ENCODE data around the gene DDX39A.
"Not testable (repeated sequence)": the region's sequence is repeated elsewhere in the genome, so short reads cannot be mapped to it uniquely, and the experiment has no call there.

Gene DDX39A

DNA sequence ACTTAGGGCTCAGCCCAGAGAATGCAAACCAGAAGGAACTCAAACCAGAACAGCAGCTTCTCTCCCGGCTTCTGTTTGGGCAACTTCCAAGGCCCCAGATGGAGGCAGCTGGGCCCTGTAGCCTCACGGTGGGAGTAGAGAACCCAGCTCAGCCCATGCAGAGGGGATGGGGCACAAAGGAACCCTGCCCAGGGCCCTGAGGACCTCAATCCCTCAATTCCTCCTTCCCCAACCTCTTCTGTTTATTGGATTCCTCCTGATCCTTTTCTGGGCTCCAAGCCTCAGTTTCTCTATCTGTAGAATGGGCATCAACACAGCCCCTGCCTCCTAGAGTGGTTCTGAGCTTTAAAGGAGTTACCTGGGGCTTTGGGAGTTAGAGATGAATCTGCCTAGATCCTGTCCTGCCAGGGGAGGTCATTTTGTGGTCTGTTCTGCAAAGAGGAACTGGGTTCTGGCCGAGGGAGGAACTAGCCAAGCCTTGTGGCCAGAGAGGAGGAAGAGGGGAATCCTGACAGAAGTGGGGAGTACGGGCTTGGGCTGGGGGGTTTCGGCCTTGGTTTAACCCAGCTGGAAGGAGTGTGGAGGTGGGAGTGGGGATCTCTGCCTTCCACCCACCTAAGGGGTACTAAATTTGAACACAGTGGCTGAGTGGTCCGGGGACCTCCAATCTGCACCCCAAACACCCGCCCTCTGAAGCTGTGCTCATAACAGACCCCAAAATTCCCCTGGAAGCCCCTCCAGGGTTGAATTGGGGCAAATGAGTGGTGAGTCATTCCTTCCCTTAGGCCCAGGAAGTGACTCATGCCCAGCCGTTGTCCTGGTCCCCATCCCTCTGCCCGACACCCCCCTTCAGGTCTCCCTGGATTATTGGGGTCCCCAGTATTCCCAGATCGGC, 35.2 kb downstream of the DDX39A start:
- DNase-seq = peak; percentile 76

DNA sequence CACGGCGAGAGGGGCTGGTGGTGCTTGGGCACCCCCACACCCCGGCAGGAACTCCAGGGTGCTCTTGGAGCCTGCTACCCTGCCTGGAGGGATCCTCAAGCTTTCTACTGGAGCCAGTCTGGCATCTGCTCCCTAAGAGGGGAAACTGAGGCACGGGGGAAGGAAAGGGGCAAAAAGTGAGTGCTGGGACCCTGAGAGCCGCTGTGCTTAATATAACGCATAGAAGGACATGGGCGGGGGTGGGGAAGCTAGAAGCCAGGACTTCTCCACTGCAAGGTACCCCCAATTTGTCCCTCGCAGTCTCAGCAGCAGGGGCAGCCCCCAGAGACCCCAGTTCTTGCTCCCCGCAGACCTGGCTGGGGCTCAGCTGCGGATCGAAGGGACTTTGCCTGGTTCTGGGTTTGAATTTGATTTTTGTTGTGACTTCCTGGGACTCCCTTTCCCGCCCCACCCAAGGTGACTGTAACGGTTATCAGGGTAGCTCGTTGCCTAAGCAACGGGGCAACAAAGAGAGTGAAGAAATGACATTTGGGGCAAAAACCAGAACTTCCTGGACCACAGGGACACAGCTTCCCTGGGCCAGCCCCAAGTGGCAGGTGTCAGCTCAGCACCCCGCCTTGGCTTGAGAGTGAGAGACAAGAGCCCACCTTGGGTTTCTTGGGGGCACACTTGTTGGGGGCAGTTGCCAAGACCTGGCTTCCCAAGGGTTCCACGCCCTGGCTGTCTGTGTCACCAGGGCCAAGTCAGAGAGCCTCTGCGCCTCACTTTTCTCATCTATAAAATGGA, 37.3 kb downstream of the DDX39A start:
- peak; percentile 80 for DNase-seq

DNA sequence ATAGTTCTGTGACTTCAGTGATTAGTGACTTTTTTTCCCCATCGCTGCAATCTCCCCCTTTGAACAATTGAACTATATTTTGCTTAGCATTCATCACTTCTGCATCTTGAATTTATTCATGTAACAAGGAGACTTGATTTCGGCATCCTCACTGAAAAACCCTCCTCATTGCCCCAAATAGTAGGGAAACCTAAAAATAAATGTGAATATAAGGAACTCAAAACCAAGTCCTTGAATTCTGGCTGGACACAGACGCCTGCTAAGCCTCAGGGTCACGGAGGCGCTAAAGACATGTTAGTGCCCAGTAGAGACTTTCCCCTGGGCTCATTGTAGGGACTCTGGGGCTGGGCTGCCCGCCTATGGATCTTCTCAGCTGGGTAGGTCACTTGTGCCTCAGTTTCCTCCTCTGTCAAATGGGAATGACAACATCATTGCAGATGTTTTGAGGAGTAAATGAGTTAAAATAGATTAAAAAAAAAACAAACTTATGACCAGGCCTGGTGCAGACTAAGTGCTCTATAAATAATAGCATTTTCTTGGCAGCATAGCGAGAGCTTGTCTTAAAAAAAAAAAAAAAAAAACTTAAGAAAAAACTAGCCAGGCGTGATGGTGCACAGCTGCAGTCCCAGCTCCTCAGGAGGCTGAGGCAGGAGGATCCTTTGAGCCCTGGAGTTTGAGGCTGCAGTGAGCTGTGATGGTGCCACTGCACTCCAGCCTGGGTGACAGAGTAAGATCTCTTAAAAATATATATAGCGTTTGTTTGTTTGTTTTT, 39.7 kb downstream of the DDX39A start:
- no peak for DNase-seq

DNA sequence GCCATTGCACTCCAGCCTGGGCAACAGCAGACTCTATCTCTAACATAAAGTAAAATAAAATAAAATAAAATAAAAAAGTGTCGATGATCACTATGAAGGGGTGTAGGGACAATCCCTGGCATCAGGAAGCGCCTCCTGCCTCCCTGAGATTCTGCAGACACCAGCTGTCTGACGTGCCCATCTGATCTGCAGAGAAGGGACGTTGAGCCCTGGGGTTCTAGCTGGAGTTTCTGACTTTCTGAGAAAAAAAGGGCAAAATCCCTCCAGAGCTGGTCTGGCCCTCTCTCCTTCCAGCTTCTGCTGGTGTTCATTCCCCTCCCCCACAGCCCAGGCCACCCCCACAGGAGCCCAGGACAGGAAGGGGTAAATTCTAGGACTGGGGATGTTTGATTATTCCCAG, 40.3 kb downstream of the DDX39A start:
- no peak for DNase-seq

DNA sequence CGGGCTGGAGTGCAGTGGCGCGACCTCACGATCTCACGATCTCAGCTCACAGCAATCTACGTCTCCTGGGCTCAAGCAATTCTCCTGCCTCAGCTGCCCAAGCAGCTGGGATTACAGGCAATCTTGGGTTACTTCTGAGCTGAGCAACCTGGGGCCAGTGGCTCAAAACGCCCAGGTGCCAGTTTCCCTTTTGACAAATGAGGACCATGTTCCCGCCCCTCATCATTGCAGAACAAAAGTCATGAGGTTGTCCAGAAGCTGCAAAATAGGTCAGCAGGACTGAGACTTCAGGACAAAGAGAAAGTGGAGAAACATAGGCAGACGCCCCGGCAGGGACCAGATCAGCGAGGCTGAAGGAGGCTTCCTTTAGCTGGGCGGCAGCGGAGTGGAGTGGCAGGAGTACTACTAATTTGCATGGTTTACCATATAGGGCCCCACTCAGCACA, 41.2 kb downstream of the DDX39A start:
- DNase-seq = no peak

DNA sequence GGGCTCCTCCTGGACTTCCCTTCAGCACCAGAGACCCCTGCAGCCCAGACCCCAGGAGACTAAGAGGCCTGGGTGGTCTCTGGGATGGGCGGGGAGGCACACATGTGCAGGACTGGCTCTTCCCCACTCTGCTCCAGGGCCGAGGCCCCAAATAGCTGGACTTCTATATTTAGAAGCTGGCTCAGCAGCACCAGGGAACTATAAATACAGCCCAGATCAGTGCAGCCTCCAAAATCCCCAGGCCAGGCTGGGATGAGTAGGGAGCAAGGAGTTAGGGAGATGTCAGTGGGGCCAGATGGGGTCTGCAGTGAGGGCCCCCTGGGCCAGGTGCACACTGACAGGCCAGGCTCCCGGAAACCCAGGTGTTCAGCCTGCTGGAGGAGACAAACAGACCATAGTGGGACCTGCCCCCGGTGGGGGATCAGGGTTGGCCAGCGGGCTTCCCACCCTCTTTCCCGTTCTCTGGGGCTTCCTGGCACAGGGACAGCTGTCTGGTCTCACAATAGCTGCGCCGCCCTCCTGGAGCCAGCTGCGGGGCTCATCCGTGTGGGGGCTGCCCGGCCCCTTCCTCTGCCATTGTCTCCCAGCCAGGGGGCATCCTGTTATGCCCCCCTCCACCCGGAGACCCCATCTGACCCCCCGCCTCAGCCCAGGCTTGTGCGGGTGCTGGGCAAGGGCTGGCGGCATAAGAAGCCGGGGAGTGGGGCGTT, 43.4 kb downstream of the DDX39A start:
- DNase-seq = no peak

DNA sequence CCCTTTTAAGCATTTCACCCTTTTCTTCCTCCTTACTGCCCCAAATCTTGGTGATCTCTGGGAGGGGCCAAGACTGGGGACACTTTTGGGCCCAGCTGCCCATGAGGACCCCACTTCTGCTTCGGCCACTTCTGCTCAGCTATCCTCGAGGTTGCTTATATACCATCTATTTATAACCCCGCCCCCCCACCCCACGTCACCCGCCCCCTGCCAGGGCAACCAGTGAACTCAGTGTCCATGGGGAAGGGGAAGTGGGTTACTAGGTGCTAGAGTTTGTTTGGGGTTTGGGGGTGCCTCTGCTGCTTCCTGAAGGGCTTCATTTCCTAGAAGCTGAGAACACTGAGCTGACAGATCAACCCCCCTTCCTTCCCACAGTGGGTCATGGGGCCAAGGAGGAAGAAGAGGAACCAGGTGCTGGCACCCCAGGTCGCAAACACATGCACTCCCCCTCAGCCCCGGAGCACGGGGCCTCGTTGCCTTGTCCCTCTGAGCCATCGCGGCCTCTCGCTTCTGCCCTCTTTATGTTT, 44.0 kb downstream of the DDX39A start:
- DNase-seq = peak; percentile 75

DNA sequence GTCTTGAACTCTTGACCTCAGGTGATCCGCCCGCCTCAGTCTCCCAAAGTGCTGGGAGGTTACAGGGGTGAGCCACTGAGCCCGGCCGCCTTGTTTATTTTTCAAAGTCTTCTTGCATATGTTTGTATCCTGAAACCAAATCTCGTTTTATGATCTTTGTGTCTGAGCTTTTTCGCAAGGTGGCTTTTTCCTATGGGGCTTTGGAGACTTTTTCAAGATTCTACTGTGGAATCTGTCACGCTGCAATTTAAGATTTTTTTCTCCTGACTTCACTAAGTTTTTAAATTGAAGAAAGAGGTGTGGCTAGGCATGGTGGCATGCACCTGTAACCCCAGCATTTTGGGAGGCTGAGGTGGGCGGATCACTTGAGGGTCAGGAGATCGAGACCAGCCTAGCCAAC, 44.8 kb downstream of the DDX39A start:
- not testable (repeated sequence) for DNase-seq

DNA sequence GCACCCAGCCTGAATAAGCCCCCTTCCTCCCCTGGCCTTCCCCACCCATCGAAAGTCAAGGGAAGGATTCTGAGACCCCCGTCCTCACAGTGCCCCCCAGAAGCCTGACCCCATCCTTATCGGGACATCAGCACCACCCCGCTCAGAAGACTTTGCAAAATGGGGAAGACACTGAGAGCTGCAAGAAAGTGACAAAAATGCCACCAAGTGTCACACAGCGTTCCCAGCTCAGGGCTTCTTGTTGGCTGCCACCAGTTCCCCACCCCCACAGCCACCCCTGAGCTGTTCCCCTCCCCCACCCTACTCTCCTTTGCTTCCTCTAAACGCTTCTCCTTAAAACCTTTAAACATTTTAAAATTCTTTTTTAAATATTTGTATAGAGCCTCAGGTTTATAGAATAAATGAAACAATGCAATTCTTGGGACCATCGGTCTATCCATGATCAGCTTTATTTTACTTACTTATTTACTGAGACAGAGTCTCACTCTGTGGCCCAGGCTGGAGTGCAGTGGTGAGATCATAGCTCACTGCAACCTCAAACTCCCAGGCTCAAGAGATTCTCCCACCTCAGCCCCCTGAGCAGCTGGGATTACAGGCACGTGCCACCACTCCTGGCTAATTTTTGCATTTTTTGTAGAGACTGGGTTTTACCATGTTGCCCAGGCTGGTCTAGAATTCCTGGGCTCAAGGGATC, 46.6 kb downstream of the DDX39A start:
- DNase-seq = not testable (repeated sequence)

DNA sequence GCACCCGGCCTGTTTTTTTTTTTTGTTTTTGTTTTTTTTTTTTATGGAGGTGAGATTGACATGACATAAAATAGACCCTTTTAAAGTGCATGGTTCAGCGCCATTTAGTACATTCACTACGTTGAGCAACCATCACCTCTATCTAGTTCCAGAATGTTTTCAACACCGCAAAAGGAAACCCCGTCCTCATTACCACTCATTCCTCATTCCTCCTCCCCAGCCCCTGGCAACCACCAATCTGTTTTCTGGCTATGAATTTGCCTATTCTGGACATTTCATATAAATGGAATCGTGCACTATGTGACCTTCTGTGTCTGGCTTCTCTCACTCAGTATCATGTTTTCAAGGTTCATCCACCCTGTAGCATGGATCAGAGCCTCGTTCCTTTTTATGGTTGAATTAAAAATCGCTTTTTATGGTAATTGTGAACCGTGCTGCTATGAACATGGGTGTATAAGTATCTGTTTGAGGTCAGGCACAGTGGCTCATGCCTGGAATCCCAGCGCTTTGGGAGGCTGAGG, 47.8 kb downstream of the DDX39A start:
- no peak for DNase-seq

DNA sequence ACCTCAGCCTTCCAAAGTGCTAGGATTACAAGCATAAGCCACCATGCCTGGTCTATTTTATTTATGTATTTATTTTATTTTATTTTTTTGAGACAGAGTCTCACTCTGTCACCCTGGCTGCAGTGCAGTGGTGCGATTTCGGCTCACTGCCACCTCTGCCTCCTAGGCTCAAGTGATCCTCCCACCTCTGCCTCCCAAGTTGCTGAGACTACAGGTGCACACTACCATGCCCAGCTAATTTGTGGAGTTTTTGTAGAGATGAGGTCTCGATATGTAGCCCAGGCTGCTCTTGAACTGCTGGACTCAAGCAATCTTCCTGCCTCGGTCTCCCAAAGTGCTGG, 48.2 kb downstream of the DDX39A start:
- DNase-seq = no peak

DNA sequence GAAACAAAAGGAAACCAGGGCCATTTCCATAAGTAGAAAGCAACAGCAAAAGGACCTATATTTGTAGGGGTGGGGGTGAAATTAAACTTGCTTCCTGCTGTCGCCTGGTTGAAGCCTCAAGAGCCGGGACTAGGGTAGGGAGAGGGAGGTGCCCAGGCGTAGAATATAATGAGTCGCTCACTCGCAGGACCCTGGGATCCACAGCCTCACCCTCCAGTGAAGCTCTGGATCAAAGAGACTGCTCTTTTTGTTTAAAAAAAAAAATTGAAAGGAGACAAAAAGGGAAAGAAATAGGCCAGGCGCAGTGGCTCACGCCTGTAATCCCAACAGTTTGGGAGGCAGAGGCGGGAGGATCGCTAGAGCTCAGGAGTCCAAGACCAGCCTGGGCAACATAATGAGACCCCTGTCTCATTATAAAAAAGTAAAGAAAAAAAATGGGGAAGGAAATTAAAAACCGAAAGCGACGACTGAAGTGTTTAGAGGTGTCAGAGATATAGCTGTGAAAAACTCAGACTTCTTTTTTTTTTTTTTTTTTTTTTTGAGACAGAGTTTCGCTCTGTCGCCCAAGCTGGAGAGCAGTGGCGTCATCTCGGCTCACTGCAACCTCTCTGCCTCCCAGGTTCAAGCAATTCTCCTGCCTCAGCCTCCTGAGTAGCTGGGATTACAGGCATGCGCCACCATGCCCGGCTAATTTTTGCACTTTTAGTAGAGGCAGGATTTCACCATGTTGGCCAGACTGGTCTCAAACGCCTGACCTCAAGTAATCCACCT, 48.8 kb downstream of the DDX39A start:
- no peak for DNase-seq

DNA sequence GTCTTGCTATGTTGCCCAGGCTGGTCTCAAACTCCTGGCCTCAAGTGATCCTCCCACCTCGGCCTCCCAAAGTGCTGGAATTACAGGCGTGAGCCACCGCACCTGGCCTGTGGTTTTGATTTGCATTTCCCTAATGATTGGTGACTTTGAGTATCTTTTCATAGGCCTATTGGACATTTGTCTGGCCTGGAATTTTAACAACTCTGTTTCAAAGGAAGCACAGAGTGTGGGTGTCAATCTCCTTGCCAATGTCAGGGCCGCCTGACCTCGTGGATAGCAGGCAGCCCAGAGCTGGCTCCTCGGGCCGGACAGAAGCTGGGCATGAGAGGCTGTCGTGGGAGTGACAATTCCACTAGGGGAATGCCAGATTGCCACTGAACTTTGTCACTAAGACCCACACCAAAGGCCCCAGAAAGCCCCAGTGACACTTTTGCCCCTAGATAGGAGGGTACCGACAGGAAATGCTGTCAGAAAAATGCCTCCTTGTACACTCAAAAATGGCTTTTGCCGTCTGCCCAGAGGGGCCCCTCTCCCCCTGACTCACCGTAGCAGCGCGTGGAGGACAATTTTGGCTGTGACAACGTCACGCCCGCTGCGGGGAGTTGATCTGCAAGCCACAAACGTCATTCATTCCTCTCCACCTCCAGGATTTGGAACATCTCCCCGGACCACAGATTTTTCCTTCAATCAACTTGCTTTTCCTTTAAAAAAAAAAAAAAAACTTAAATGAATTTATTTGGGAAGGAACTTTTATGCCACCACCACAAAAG, 49.6 kb downstream of the DDX39A start:
- DNase-seq = peak; percentile 92

DNA sequence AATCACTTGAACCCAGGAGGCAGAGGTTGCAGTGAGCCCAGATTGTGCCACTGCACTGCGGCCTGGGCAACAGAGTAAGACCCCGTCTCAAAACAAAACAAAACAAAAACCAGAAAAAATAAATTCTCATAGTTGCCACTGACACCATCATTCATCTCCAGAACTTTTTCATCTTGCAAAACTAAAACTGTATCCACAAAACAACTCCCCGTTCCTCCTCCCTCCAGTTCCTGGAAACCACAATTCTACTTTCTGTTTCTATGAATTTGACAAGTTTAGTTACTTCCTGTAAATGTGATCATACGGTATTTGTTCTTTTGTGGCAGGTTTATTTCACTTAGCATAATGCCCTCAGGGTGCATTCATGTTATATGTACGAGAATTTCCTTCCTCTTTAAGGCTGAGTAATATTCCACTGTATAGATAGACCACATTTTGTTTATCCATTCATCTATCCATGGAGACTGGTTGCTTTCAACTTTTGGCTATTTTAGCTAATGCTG, 51.1 kb downstream of the DDX39A start:
- DNase-seq = no peak

DNA sequence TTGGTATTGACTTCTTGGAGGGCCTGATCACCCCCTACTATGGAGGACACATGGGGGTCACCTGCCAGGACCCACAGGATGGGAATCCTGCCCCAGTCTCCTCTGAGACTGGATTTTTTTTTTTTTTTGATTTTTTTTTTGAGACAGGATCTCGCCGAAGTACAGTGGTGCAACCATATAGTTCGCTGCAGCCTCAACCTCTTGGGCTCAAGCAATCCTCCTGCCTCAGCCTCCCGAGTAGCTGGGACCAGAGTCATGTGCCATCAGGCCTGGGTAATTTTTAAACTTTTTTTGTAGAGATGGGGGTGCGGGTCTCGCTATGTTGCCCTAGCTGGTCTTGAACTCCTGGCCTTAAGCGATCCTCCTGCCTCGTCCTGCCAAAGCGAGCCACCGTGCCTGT, 52.1 kb downstream of the DDX39A start:
- no peak for DNase-seq

DNA sequence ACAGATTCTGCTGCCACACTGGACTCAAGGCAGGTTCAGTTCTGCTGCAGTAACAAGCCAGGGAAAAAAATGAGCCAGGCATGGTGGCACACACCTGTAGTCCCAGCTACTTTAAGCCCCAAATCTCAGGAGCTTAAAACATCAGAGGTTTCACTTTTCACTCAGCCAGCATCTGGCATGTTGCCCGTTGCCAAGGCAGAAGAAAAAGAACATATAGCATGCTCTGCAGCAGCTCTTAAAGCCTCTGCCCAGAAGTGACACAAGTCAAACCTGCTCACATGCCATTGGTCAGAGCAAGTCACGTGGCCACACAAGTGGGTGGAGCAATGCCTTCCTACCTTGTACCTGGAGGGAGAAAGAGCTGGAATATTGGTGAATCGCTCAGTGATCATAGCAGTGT, 52.6 kb downstream of the DDX39A start:
- DNase-seq = peak; percentile 93

DNA sequence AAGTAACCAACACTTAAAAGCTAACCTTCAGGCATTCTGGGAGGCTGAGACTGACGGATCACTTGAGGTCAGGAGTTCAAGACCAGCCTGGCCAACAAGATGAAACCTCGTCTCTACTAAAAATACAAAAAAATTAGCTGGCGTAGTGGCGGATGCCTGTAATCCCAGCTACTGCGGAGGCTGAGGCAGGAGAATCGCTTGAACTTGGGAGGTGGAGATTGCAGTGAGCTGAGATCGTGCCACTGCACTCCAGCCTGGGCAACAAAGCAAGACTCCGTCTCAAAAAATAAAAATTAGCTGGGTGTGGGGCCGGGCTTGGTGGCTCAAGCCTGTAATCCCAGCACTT, 55.1 kb downstream of the DDX39A start:
- not testable (repeated sequence) for DNase-seq

DNA sequence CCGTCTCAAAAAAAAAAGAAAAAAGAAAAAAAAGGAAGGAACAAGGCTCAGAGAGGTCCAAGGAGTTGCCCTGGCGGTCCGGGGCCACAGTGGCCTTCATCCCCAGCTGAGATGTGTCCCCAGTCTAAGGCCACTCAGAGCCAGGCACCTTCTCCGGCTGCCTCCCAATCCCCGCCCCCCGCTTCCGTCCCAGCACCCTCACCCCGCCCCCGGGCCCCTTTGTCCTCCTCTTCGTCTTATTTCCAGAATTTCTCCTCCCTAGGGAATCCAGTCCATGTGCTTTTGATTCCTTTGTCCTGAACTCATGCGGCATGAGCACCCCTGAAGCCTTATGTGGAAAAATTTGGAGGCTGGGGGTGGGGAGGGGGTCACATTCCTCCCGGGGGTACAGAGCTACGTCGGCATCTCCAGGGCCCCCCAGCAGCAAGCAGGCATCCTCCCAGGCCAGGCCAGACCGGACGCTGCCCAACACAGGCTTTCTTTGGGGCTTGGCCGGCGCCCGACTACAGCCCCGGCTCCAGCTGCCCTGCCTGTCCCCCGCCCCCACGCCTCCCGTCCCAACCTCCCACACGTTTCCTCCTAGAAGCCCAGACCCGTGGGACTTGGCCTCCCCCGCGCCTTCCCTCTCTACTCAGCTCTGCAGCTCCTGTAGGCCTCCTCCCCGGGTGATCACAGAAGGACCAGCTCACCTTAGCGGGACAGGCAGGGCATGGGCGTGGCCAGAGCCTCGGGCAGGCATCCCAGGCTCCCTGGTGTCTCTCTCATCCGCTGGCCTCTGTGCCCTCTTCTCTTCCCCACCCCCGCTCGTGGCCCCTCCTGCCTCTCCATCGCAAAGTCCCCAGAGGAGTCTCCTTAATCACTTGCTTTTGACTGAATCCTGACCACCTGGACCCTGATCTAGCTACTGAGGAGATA, 55.7 kb downstream of the DDX39A start:
- peak; percentile 85 for DNase-seq

DNA sequence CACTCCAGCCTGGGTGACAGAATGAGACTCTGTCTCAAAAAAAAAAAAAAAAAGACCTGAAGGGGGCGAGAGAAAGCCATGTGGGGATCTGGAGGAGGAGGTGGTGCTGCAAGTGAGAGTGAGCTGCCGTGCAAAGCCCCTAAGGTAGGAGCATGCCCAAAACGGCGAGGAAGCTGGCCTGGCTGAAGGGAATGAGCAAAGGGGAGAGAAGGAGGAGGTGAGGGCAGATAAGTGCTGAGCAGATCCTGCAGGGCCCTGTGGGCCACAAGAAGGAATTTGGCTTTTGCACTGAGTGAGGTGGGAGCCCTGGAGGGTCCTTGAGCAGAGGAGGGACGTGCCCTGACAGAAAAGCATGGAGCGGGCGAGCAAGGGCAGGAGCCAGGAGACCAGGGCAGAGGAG, 57.3 kb downstream of the DDX39A start:
- DNase-seq = peak; percentile 66

Measured in stimulated activated CD8-positive, alpha-beta memory T cell treated with anti-CD3 and anti-CD28 coated beads, Interleukin-4, amount 100 ng/mL, for 48 hours (primary cell).